ENCODE data around the gene LACTBL1. TPM values are rescaled to one million over a fixed set of nuclear protein-coding genes. Genes with fewer than 3 reads are reported as not detected.

The LACTBL1 gene
- total and polyA plus RNA-seq, 2 of the 8 experiments (the other 6 are each of a cell fraction or from before 2014, with no cell fraction given): not detected

DNA sequence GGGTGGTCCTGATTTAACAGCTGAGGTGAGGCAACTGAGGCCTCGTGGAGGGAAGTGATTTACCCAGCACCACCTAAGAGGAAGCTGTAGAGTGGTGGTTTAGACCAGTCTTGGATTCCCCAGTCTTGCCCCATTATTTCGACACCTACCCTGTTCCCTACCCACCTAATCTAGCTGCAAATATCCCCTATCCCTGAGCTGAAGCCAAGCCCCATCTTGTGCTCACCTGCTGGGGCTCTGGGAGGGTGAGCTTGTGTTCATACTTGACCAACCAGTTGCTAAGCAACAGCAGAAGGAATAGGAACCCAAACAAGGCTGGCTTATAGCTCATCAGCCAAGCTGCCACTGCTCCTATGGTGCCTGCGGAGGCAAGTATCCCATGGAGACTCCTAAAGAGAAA, 41.0 kb upstream of the LACTBL1 start:
- Histone ChIP-seq H3K23ac (ENCODE audit: insufficient read length) (no peak overlapping the region), H2AK5ac (ENCODE audit: low read depth, low read length) (no peak overlapping the region), H3K27me3 (replicated peaks in 1 of 4; ENCODE audit: control insufficient read depth in 3 of 4, extremely low read depth in 1 of 4, insufficient read depth in 3 of 4, low read length in 3 of 4) (no peaks in the 10 kb centered on the region), H3K4me2 (ENCODE audit: insufficient read depth in 1 of 2, low read depth in 2 of 2, low read length in 2 of 2) (no peak overlapping the region), H3K4ac (replicated peaks; ENCODE audit: insufficient read length, low read depth, low read length) (no peak overlapping the region), H2BK120ac (replicated peaks; ENCODE audit: low read depth, low read length) (no peak overlapping the region), H4K91ac (replicated peaks; ENCODE audit: insufficient read length, low read length) (no peak overlapping the region), H2AFZ (ENCODE audit: low read length) (no peak overlapping the region), H3K9me3 (ENCODE audit: insufficient read depth in 2 of 2, low read depth in 1 of 2, low read length in 1 of 2) (no peaks in the 10 kb centered on the region), H3K79me2 (ENCODE audit: control insufficient read depth in 1 of 2, insufficient read depth in 2 of 2, low read length in 2 of 2) (no peaks in the 10 kb centered on the region), H3K14ac (ENCODE audit: insufficient read length) (no peak overlapping the region), H4K5ac (ENCODE audit: insufficient read length, low read depth, low read length) (no peak overlapping the region), H3K56ac (replicated peaks; ENCODE audit: insufficient read length, low read depth, low read length) (no peak overlapping the region), H3K36me3 (ENCODE audit: control insufficient read depth in 2 of 4, insufficient read depth in 4 of 4, low read length in 3 of 4) (no peaks in the 10 kb centered on the region), H2BK12ac (ENCODE audit: low read depth, low read length) (0 out of 2 replicates have a peak overlapping the region, but pooled peaks have one; percentile 50), H4K8ac (ENCODE audit: extremely low read depth, insufficient read depth, low read length) (no peak overlapping the region), H3K18ac (ENCODE audit: extremely low read depth, low read length) (no peak overlapping the region), H3K23me2 (ENCODE audit: low read depth, low read length) (no peaks in the 10 kb centered on the region), H2BK5ac (ENCODE audit: low read depth, low read length) (no peak overlapping the region), H3K9ac (replicated peaks in 1 of 4; ENCODE audit: extremely low read depth in 1 of 4, low read depth in 3 of 4, low read length in 3 of 4) (no peak overlapping the region), H3K4me3 (ENCODE audit: extremely low read depth in 1 of 4, insufficient read depth in 2 of 4, low read depth in 3 of 4, low read length in 4 of 4) (no peak overlapping the region), H2BK20ac (ENCODE audit: low read length) (no peak overlapping the region), H3K4me1 (replicated peaks in 1 of 4; ENCODE audit: control insufficient read depth in 3 of 4, insufficient read depth in 4 of 4, low read length in 3 of 4) (peaks cover 0 to 8% (median 2%) of the 10 kb centered on the region in 4 experiments; a peak in 3 of 7 replicates), H3K79me1 (ENCODE audit: low read depth, low read length) (no peaks in the 10 kb centered on the region), H4K20me1 (replicated peaks in 1 of 2; ENCODE audit: control insufficient read depth in 1 of 2, insufficient read depth in 2 of 2, low read length in 2 of 2) (no peaks in the 10 kb centered on the region), H2BK15ac (ENCODE audit: low read length) (0 out of 2 replicates have a peak overlapping the region, but pooled peaks have one; percentile 61), H3K27ac (ENCODE audit: low read depth, low read length) (no peak overlapping the region)
- ChIA-PET POLR2A (ENCODE audit: partially characterized antibody) (interaction anchor here (1.1 kb wide), 1 partner anchor 10 kb away, joined by 3 read pairs; no protein-coding TSS in a partner anchor), CTCF (ENCODE audit: partially characterized antibody) (interaction anchor here (0.7 to 1.8 kb wide), 5 partner anchors 9 to 171 kb away, joined by 3 to 4 read pairs (median 3); no protein-coding TSS in a partner anchor)
- FAIRE-seq (no peak), DNase-seq (ENCODE audit: low read depth in 1 of 2, low spot score in 2 of 2) (no peak)
- 76% methylated on average over 3 of the region's 3 CpGs; no CpG with 5 or more reads in 1 of the 2 experiments for WGBS, 2 experiments (ENCODE audit: extremely low coverage in 1 of 2, insufficient coverage in 1 of 2, insufficient read length in 1 of 2, insufficient replicate concordance in 2 of 2, low coverage in 1 of 2, low lambda C conversion rate in 2 of 2, missing lambda C conversion rate in 1 of 2)
- TF ChIP-seq, protein P1, sequence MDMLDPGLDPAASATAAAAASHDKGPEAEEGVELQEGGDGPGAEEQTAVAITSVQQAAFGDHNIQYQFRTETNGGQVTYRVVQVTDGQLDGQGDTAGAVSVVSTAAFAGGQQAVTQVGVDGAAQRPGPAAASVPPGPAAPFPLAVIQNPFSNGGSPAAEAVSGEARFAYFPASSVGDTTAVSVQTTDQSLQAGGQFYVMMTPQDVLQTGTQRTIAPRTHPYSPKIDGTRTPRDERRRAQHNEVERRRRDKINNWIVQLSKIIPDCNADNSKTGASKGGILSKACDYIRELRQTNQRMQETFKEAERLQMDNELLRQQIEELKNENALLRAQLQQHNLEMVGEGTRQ (IDR thresholded peaks at IDR 0.05; ENCODE audit: low read length): no peak
- TF ChIP-seq RXRA (IDR thresholded peaks at IDR 0.05; ENCODE audit: insufficient read depth, low read depth, low read length): no peak
- no peak for TF ChIP-seq GABPA (IDR thresholded peaks at IDR 0.05; ENCODE audit: borderline replicate concordance, insufficient read depth, low read length)
- no peak for TF ChIP-seq SRF (IDR thresholded peaks at IDR 0.05; ENCODE audit: low read depth, low read length)
- no peak for TF ChIP-seq GTF2F1 (IDR thresholded peaks at IDR 0.05; ENCODE audit: borderline replicate concordance, low read depth, low read length)
- TF ChIP-seq KDM5A (IDR thresholded peaks at IDR 0.05; ENCODE audit: low read length): no peak
- no peak for TF ChIP-seq NRF1 (IDR thresholded peaks at IDR 0.05; ENCODE audit: low read depth, low read length)
- no peak for TF ChIP-seq NANOG (IDR thresholded peaks at IDR 0.05; ENCODE audit: insufficient read depth, low read depth, low read length, poor library complexity, severe bottlenecking)
- no peak for TF ChIP-seq CTBP2 (IDR thresholded peaks at IDR 0.05; ENCODE audit: borderline replicate concordance, insufficient read depth, insufficient read length, low read length)
- TF ChIP-seq ASH2L (IDR thresholded peaks at IDR 0.05; ENCODE audit: low read length): no peak
- TF ChIP-seq HDAC2 (IDR thresholded peaks at IDR 0.05; ENCODE audit: borderline replicate concordance in 1 of 2, low read depth in 2 of 2, low read length in 2 of 2): no peak
- TF ChIP-seq BCL11A (IDR thresholded peaks at IDR 0.05; ENCODE audit: low read depth in 2 of 2, low read length in 2 of 2): no peak

All from H1 (cell line).